RWPE1 (cell line): ENCODE measurements around the gene MYO9B.

Source experiments
- CTCF ChIA-PET: fragments of 350-600 bp; sonication (Branson Sonifier 250); formaldehyde crosslinking; extraction: SDS; loops from one replicate; lab custom pipeline; 2021; lab: Yijun Ruan, JAX
- POLR2A ChIA-PET: fragments of 400-600 bp; formaldehyde crosslinking; extraction: SDS; loops from one replicate; lab custom pipeline; 2020; ENCODE audit warnings: antibody characterized with exemption; ENCODE audit not compliant: low non-redundant PET; lab: Yijun Ruan, JAX
- DNase-seq: peaks from one replicate; pipeline ENCODE4 v3.0.0; 2012; ENCODE audit warnings: low spot score
- H3K27ac ChIP-seq: fragments of 450-650 bp; 2 replicates; pipeline ENCODE4 v1.5.1; 2017
- CTCF ChIP-seq: fragments of 450-650 bp; conservative IDR thresholded peaks from 2 replicates; pipeline ENCODE4 v1.5.1; 2017; ENCODE audit warnings: low read depth, mild to moderate bottlenecking

The MYO9B gene

DNA sequence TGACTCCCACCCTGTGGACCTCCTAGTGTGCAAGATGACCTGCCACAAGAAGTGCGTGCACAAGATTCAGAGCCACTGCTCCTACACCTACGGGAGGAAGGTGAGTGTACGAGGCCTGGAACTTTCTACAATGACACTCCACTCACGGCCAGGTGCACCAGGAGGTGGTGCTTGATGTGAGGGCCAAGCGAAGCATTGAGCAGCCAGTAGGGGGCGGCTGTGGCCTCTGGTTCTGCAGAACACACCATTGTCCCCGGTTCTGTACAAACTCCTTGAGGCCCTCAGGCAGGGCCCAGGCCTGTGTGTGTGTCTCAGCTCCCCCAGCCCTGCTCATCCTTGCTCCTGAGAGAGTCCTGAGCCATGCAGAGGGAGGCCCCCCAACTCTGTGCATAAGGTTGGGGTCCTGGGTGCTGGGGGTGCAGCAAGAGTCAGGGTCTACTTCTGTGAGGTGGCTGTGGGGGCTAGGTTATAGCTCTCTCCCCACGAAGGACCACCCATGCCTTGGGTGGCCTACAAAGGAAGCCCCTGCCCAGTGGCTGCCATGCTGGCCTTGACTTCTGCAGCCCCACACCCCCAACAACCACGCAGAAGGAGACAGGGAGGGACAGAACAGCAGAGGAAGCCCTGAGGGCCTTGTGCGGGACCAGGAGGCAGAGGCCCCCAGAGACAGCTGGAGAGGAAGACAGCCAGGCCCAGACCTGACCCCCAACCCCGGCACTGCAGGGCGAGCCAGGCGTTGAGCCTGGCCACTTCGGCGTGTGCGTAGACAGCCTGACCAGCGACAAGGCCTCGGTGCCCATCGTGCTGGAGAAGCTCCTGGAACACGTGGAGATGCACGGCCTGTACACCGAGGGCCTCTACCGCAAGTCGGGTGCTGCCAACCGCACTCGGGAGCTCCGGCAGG, 129.9 kb downstream of the MYO9B start:
- 0 out of 2 replicates have a peak overlapping the region, but pooled peaks have one; percentile 10 for H3K27ac ChIP-seq
- ChIA-PET POLR2A (no interaction called here), CTCF (interaction anchor here (0.5 to 1.2 kb wide), 2 partner anchors 9 to 183 kb away, joined by 3 read pairs; no protein-coding TSS in a partner anchor)
- peak; percentile 61 for TF ChIP-seq CTCF
- peak; percentile 38 for DNase-seq

DNA sequence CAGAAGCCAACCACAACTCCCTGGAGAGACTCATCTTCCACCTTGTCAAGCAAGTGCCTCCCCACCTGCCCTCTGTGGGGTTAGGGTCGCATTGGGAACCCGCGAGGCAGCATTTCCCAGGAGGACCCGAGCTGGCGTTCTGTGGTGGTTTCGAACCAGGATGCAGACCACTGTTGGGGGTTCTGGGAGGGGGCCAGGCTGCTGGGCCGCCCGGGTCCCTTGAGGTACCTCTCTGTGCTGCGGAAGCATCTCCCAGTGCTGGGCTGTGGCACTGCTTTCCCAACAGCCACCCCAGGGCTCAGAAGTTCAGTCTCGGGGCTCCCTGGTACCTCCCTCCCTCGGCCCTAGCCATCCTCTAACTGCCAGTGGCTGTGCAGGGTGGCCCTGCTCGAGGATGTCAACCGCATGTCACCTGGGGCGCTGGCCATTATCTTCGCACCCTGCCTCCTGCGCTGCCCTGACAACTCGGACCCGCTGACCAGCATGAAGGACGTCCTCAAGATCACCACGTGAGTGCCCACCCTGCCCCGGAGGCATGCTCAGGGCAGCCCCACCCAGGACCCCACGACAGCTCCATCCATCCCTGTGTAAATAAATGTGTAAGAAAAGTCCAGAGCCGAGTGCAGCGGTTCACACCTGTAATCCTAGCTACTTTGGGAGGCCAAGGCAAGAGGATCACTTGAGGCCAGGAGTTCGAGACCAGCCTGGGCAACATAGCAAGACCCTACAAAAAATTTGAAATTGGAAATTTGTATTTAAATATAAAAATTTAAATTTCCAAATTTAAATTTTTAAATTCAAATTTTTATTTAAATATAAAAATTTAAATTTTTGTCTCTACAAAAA, 131.4 kb downstream of the MYO9B start:
- ChIA-PET POLR2A (interaction anchor here (0.7 kb wide), 1 partner anchor 27 kb away, joined by 5 read pairs; no protein-coding TSS in a partner anchor), CTCF (interaction anchor here (0.6 kb wide), 1 partner anchor 75 kb away, joined by 6 read pairs; no protein-coding TSS in a partner anchor)
- H3K27ac ChIP-seq, result no peak overlapping the region
- DNase-seq, result no peak
- no peak for TF ChIP-seq CTCF

- peak; percentile 51 for DNase-seq
- peak overlapping the region; percentile 60 for H3K27ac ChIP-seq
- POLR2A ChIA-PET, result no interaction called here
- no peak for TF ChIP-seq CTCF
- CTCF ChIA-PET, result interaction anchor here (0.6 kb wide), 2 partner anchors 29 to 640 kb away, joined by 3 to 5 read pairs; no protein-coding TSS in a partner anchor
These were observed 133.8 kb downstream of the MYO9B start for GRCh38 chr19:17209126-17210036.

DNA sequence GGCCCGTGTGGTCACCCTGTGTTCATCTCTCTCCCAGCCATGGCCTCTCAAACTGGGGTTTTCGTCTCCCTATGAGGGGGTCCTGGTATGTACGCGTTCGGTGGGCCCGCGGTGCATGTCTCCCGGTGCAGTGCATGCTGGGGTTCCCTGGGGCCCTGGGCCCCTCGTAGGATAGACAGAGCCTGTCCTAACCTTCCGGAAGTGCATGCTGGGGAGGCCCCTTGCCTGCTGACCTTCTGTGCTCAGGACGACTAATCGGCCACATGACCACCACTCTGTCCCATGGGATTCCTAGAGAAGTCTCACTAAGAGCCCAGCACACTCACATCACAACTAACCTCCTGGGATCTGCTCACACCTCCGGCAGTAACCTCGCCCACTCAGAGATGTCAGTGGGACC, 134.7 kb downstream of the MYO9B start:
- POLR2A ChIA-PET, result no interaction called here
- CTCF ChIA-PET, result interaction anchor here (0.6 kb wide), 1 partner anchor 126 kb away, joined by 4 read pairs; no protein-coding TSS in a partner anchor
- TF ChIP-seq CTCF, result no peak
- H3K27ac ChIP-seq, result peak overlapping the region; percentile 60
- DNase-seq, result no peak

- DNase-seq, result no peak
- ChIA-PET POLR2A (no interaction called here), CTCF (no interaction called here)
- TF ChIP-seq CTCF, result no peak
- peak overlapping the region; percentile 94 for H3K27ac ChIP-seq
These were observed 136.2 kb downstream of the MYO9B start for GRCh38 chr19:17211547-17212446.
